CD8-positive, alpha-beta memory T cell (primary cell): ENCODE measurements around the gene ZNF329. TPM values are rescaled to one million over a fixed set of nuclear protein-coding genes. Genes with fewer than 3 reads are reported as not detected.
"Not testable (repeated sequence)": the region's sequence is repeated elsewhere in the genome, so short reads cannot be mapped to it uniquely, and the experiment has no call there.

ENCODE experiments used
- CTCF ChIA-PET: fragments of 350-600 bp; sonication (Branson Sonifier 250); formaldehyde crosslinking; loops from one replicate; lab custom pipeline; 2021; ENCODE audit warnings: antibody characterized with exemption; lab: Charles Lee
- POLR2A ChIA-PET: fragments of 350-600 bp; sonication (Branson Sonifier 250); formaldehyde crosslinking; loops from one replicate; lab custom pipeline; 2021; ENCODE audit warnings: antibody characterized with exemption; lab: Charles Lee
- DNase-seq, 5 donors: peaks; one replicate each; pipeline versions ENCODE4 v3.0.0 to v3.0.0-alpha.2; 2020 to 2022; ENCODE audit warnings: mixed read lengths in 1 of 5
- H3K27ac ChIP-seq: one replicate; pipeline ENCODE4 v1.7.0; 2013; ENCODE audit warnings: low read depth, mild to moderate bottlenecking, low read length, moderate library complexity
- H3K27me3 ChIP-seq: 2 replicates; pipeline ENCODE4 v1.7.0; 2013; ENCODE audit warnings: low read length, mild to moderate bottlenecking; ENCODE audit not compliant: insufficient read depth, poor library complexity, severe bottlenecking
- H3K36me3 ChIP-seq: 2 replicates; pipeline ENCODE4 v1.7.0; 2013; ENCODE audit warnings: mild to moderate bottlenecking, low read length, moderate library complexity; ENCODE audit not compliant: insufficient read depth
- H3K4me1 ChIP-seq: 2 replicates; pipeline ENCODE4 v1.7.0; 2013; ENCODE audit warnings: mild to moderate bottlenecking, low read length, moderate library complexity; ENCODE audit not compliant: insufficient read depth
- H3K4me3 ChIP-seq: 2 replicates; pipeline ENCODE4 v1.7.0; 2013; ENCODE audit warnings: mild to moderate bottlenecking, low read length
- H3K9me3 ChIP-seq: 2 replicates; pipeline ENCODE4 v1.7.0; 2013; ENCODE audit warnings: mild to moderate bottlenecking, low read length
- H3K27ac Mint-ChIP-seq, 8 donors: one replicate each; pipeline ENCODE4 v1.8.0; 2020 to 2021; ENCODE audit warnings: mixed read lengths in 8 of 8, mild to moderate bottlenecking in 6 of 8, inconsistent platforms in 3 of 8, moderate library complexity in 3 of 8
- H3K27me3 Mint-ChIP-seq, 2 donors: one replicate each; pipeline ENCODE4 v1.8.0; 2020 to 2021; ENCODE audit warnings: mixed read lengths in 2 of 2, mild to moderate bottlenecking in 1 of 2, moderate library complexity in 1 of 2
- H3K36me3 Mint-ChIP-seq, 3 donors: one replicate each; pipeline ENCODE4 v1.8.0; 2020 to 2021; ENCODE audit warnings: mixed read lengths in 3 of 3, inconsistent platforms in 1 of 3, mild to moderate bottlenecking in 1 of 3
- H3K4me1 Mint-ChIP-seq, 3 donors: one replicate each; pipeline ENCODE4 v1.8.0; 2020 to 2021; ENCODE audit warnings: mixed read lengths in 3 of 3, inconsistent platforms in 1 of 3, mild to moderate bottlenecking in 1 of 3
- H3K4me3 Mint-ChIP-seq, 7 donors: one replicate each; pipeline ENCODE4 v1.8.0; 2020 to 2021; ENCODE audit warnings: mixed read lengths in 7 of 7, mild to moderate bottlenecking in 6 of 7, moderate library complexity in 4 of 7, inconsistent platforms in 2 of 7
- H3K9me3 Mint-ChIP-seq, 5 donors: one replicate each; pipeline ENCODE4 v1.8.0; 2020 to 2022; ENCODE audit warnings: mixed read lengths in 5 of 5, mild to moderate bottlenecking in 3 of 5, moderate library complexity in 2 of 5, inconsistent platforms in 1 of 5
- polyA plus RNA-seq: library from polyadenylated mRNA; unstranded; fragments of 300-500 nt; fragmentation: Illumina TruSeq; gene quantifications from one replicate; pipeline ENCODE4 v1.2.3, GENCODE V29; 2021
- total RNA-seq, 2 experiments: library from RNA; stranded (reverse); gene quantifications; one replicate each; pipeline ENCODE4 v1.2.3, GENCODE V29; 2021

The ZNF329 gene
- total and polyA plus RNA-seq, 3 experiments from 2014 or later = 8.7 to 10.3 (median 9.1) TPM

DNA sequence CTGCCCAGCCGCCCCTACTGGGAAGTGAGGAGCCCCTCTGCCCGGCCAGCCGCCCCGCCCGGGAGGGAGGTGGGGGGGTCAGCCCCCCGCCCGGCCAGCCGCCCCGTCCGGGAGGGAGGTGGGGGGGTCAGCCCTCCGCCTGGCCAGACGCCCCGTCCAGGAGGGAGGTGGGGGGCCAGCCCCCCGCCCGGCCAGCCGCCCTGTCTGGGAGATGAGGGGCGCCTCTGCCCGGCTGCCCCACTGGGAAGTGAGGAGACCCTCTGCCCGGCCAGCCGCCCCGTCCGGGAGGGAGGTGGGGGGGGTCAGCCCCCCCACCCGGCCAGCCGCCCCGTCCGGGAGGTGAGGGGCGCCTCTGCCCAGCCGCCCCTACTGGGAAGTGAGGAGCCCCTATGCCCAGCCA, 3.1 kb downstream of the ZNF329 start:
- Histone ChIP-seq H3K9me3 (peaks cover 17% of the 10 kb centered on the region), H3K4me1 (peaks cover 11% of the 10 kb centered on the region)
- Mint-ChIP-seq H3K9me3 (peaks cover 3 to 39% (median 29%) of the 10 kb centered on the region in 5 donors), H3K36me3 (peaks cover 11 to 26% (median 23%) of the 10 kb centered on the region in 3 donors), H3K4me1 (peaks cover 16 to 29% (median 26%) of the 10 kb centered on the region in 3 donors)
- H3K4me3 Mint-ChIP-seq, H3K27me3 Mint-ChIP-seq, H3K4me3 ChIP-seq, DNase-seq, POLR2A ChIA-PET, CTCF ChIA-PET, H3K27me3 ChIP-seq, H3K36me3 ChIP-seq, H3K27ac Mint-ChIP-seq, H3K27ac ChIP-seq: not testable (repeated sequence)

DNA sequence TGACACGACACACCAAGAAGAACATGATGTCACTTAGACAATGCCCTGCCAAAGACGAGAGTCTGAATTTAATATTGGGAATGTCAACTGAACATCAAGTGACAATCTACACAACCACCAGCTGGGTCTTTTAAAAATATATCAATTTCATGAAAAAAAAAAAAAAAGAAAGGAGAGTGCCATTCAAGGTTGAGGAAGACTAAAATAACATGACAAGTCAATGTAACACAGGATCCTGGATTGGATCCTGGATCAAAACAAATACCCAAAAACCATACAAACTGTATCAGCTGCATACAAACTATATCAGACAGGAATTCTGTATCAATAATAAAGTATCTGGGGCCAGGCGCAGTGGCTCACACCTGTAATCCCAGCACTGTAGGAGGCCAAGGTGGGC, 4.7 kb downstream of the ZNF329 start:
- H3K4me1 ChIP-seq = peaks cover 7% of the 10 kb centered on the region
- H3K9me3 ChIP-seq = peaks cover 25% of the 10 kb centered on the region
- peaks cover 15 to 41% (median 36%) of the 10 kb centered on the region in 3 donors for H3K36me3 Mint-ChIP-seq
- CTCF ChIA-PET = no interaction called here
- DNase-seq = no peak
- peaks cover 10 to 47% (median 36%) of the 10 kb centered on the region in 5 donors for H3K9me3 Mint-ChIP-seq
- H3K4me1 Mint-ChIP-seq = peaks cover 11 to 22% (median 20%) of the 10 kb centered on the region in 3 donors
- peaks cover 11% of the 10 kb centered on the region for H3K36me3 ChIP-seq
- POLR2A ChIA-PET = no interaction called here
- H3K27me3 Mint-ChIP-seq = no peaks in the 10 kb centered on the region
- H3K27me3 ChIP-seq = no peaks in the 10 kb centered on the region
- H3K4me3 ChIP-seq = no peak overlapping the region
- H3K27ac Mint-ChIP-seq = no peak overlapping the region
- H3K4me3 Mint-ChIP-seq = no peak overlapping the region
- H3K27ac ChIP-seq = no peak overlapping the region

DNA sequence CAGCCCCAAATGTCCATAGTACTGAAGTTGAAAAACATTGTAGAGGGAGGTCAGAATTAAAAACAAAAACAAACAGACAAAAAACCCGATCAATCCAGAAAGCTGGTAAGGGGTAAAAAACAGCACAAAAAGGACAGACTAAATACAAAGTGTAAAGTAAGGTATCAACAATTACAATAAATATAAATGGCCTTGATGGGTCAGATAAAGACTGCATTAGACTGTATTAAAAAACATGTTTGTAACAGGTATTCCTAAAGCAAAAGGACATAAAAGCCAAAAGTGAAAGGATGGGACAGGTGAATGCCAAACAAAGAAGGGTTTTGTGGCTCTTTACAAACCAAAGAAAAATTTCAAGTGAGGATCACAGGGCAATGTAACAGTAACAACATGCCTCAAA, 16.3 kb downstream of the ZNF329 start:
- Mint-ChIP-seq H3K4me1 (no peaks in the 10 kb centered on the region), H3K27me3 (no peaks in the 10 kb centered on the region), H3K36me3 (peaks cover 50 to 91% (median 85%) of the 10 kb centered on the region in 3 donors), H3K27ac (no peak overlapping the region), H3K9me3 (peaks cover 30 to 94% (median 93%) of the 10 kb centered on the region in 5 donors), H3K4me3 (no peak overlapping the region)
- ChIA-PET POLR2A (no interaction called here), CTCF (no interaction called here)
- Histone ChIP-seq H3K4me1 (no peaks in the 10 kb centered on the region), H3K36me3 (peaks cover 38% of the 10 kb centered on the region), H3K27ac (no peak overlapping the region), H3K9me3 (peaks cover 54% of the 10 kb centered on the region), H3K4me3 (no peak overlapping the region), H3K27me3 (no peaks in the 10 kb centered on the region)
- DNase-seq = no peak

DNA sequence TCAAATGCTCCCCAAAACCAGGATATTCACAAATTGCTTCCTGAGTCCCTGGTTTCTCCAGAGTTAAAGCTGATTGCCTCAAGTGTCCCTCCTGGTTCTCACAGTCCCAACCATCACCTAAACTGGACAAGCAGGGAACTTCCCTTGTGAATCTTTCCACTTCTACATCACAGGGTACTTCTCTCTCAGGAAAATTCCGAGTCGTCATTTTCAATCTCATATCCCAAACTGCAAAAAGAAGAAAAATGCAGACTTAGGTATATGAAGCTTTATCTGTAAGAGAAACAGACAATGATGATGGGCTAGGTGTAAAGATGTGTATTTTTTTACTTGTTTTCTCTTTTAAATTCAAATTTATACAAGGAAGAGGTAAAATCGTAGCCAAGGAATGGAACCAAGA, 21.3 kb downstream of the ZNF329 start:
- Histone ChIP-seq H3K9me3 (peaks cover 80% of the 10 kb centered on the region), H3K27ac (no peak overlapping the region), H3K4me1 (no peaks in the 10 kb centered on the region), H3K27me3 (no peaks in the 10 kb centered on the region), H3K36me3 (peaks cover 29% of the 10 kb centered on the region), H3K4me3 (peak overlapping the region; percentile 24)
- ChIA-PET POLR2A (no interaction called here), CTCF (no interaction called here)
- Mint-ChIP-seq H3K9me3 (peaks cover 29 to 96% (median 96%) of the 10 kb centered on the region in 5 donors), H3K36me3 (peaks cover 25 to 81% (median 73%) of the 10 kb centered on the region in 3 donors), H3K4me3 (peak overlapping the region in 2 of 7 donors; percentile 23 to 32), H3K27me3 (no peaks in the 10 kb centered on the region), H3K27ac (no peak overlapping the region), H3K4me1 (no peaks in the 10 kb centered on the region)
- DNase-seq = no peak

DNA sequence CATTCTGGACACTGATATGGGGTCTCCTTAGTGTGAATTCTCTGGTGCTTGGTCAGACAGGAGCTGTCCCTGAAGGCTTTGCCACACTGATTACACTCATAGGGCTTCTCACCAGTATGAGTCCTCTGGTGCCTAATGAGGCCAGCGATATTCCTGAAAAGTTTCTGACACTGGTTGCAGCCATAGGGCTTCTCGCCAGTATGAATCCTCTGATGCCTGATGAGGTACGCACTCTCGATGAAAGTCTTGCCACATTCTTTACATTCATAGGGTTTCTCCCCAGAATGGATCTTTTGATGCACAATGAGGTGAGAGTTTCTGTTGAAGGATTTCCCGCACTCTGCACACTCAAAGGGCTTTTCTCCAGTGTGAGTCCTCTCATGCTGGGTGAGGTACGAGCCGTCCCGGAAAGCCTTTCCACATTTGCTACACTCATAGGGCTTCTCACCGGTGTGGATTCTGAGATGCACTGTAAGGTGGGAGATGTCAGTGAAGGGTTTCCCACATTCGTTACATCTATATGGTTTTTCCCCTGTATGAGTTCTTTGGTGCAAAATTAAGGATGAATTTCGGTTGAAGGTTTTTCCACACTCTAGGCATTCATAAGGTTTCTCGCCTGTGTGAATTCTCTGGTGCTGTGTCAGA, 22.4 kb downstream of the ZNF329 start:
- ChIA-PET POLR2A (no interaction called here), CTCF (no interaction called here)
- no peaks in the 10 kb centered on the region for H3K4me1 Mint-ChIP-seq
- H3K27ac Mint-ChIP-seq = no peak overlapping the region
- Histone ChIP-seq H3K27me3 (no peaks in the 10 kb centered on the region), H3K27ac (no peak overlapping the region), H3K9me3 (peaks cover 76% of the 10 kb centered on the region), H3K36me3 (peaks cover 27% of the 10 kb centered on the region), H3K4me3 (peak overlapping the region; percentile 35), H3K4me1 (no peaks in the 10 kb centered on the region)
- peaks cover 20 to 96% (median 96%) of the 10 kb centered on the region in 5 donors for H3K9me3 Mint-ChIP-seq
- H3K36me3 Mint-ChIP-seq = peaks cover 14 to 69% (median 68%) of the 10 kb centered on the region in 3 donors
- no peaks in the 10 kb centered on the region for H3K27me3 Mint-ChIP-seq
- DNase-seq = no peak
- no peak overlapping the region for H3K4me3 Mint-ChIP-seq

DNA sequence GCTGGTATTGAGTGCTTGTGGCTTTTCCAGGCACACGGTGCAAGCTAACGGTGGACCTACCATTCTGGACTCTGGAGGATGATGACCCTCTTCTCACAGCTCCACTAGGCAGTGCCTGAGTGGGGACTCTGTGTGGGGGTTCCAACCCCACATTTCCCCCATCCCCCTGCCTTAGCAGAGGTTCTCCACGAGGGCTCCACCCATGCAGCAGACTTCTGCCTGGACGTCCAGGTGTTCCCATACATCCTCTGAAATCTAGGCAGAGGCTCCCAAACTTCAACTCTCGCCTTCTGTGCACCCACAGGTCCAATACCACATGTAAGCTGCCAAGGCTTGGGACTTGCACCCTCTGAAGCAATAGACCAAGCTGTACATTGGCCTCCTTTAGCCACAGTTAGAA, 27.2 kb downstream of the ZNF329 start:
- Mint-ChIP-seq H3K4me1 (no peaks in the 10 kb centered on the region), H3K27me3 (peaks cover 0 to 4% of the 10 kb centered on the region in 2 donors), H3K27ac (no peak overlapping the region), H3K9me3 (peaks cover 41 to 97% (median 95%) of the 10 kb centered on the region in 5 donors), H3K36me3 (peaks cover 0 to 54% (median 49%) of the 10 kb centered on the region in 3 donors), H3K4me3 (no peak overlapping the region)
- H3K36me3 ChIP-seq = no peaks in the 10 kb centered on the region
- ChIA-PET POLR2A (interaction anchor here (0.5 kb wide), 1 partner anchor 53 kb away, joined by 4 read pairs; no protein-coding TSS in a partner anchor), CTCF (no interaction called here)
- no peak overlapping the region for H3K27ac ChIP-seq
- DNase-seq = no peak
- H3K9me3 ChIP-seq = peaks cover 72% of the 10 kb centered on the region
- no peak overlapping the region for H3K4me3 ChIP-seq
- H3K27me3 ChIP-seq = no peaks in the 10 kb centered on the region
- no peaks in the 10 kb centered on the region for H3K4me1 ChIP-seq

DNA sequence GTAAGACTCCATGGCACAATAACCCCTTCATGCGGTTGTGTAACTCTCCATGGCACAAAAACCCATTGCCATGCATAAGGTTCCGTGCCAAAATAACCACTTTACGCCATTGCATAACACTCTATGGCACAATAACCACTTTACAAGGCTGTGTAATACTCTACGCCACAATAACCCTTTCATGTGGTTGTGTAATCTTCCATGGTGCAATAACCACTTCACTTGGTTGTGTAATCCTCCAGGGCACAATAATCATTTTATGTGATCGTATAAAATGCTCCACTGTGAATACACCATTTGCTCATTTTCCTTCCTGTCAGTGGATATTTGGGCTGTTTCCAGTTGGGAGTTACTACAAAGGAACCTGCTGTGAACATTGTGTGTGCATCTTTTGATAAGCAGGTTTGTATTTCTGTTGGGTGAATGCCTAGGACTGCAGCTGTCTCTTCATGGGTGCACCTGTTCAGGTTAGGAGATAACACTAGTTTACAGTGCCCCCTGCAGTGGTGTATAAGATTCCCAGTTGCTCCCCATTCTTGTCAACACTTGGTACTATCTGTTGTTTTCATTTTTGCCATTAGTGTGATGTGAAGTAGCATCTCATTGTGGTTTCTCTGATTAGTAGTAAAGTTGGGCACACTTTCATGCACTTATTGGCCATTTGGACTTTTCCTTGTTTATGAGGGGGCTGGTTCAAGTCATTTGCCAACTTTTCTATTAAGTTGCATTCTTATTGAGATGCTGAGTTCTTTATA, 31.4 kb downstream of the ZNF329 start:
- peaks cover 39% of the 10 kb centered on the region for H3K9me3 ChIP-seq
- no peaks in the 10 kb centered on the region for H3K27me3 ChIP-seq
- no peak for DNase-seq
- H3K4me3 ChIP-seq = no peak overlapping the region
- Mint-ChIP-seq H3K27ac (no peak overlapping the region), H3K9me3 (peaks cover 52 to 89% (median 88%) of the 10 kb centered on the region in 5 donors), H3K36me3 (peaks cover 0 to 47% (median 38%) of the 10 kb centered on the region in 3 donors), H3K4me3 (no peak overlapping the region), H3K27me3 (peaks cover 8 to 17% of the 10 kb centered on the region in 2 donors), H3K4me1 (no peaks in the 10 kb centered on the region)
- POLR2A ChIA-PET = no interaction called here
- no peak overlapping the region for H3K27ac ChIP-seq
- H3K36me3 ChIP-seq = no peaks in the 10 kb centered on the region
- no peaks in the 10 kb centered on the region for H3K4me1 ChIP-seq
- CTCF ChIA-PET = no interaction called here
